ENCODE measurements around the gene TMED5. TPM values are rescaled to one million over a fixed set of nuclear protein-coding genes. Genes with fewer than 3 reads are reported as not detected.
A peak's percentile ranks its signal among the peaks of the same experiment; 100 is the strongest.
"Not testable (repeated sequence)": the region's sequence is repeated elsewhere in the genome, so short reads cannot be mapped to it uniquely, and the experiment has no call there.

The TMED5 gene
- total and polyA plus RNA-seq, 2 experiments from 2014 or later: 25.0 to 45.2 TPM

DNA sequence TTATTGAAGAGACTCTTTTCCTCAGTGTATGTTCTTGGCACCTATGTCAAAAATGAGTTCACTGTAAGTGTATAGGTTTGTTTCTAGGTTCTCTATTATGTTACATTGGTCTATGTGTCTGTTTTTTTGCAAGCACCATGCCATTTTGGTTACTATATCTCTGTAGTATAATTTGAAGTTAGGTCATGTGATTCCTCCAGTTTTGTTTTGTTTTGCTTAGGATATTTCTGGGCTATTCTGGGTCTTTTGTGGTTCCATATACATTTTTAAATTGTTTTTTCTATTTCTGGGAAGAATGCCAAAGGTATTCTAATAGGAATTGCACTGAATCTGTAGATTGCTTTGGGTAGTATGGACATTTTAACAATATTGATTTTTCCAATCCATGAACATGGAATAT lies 13.2 kb downstream of the TMED5 start (continued):
- TF ChIP-seq EZH2phosphoT487 (IDR thresholded peaks at IDR 0.05; ENCODE audit: unreplicated experiment): no peak

GRCh38 chr1:93165895-93166294 lies 14.3 kb downstream of the TMED5 start:
- H4K20me1 ChIP-seq (replicated peaks; ENCODE audit: insufficient read depth); H3F3A ChIP-seq (replicated peaks; ENCODE audit: low read depth); H3K9me3 Mint-ChIP-seq; DNase-seq (ENCODE audit: low spot score); H3K27ac Mint-ChIP-seq; H3K4me3 Mint-ChIP-seq; H3K27me3 Mint-ChIP-seq (ENCODE audit: insufficient read depth, low read depth, poor library complexity); H3K4me1 ChIP-seq (ENCODE audit: insufficient read depth); H3K9me2 ChIP-seq (ENCODE audit: insufficient read depth); H2AFZ ChIP-seq; H3K4me3 ChIP-seq; H3K36me3 ChIP-seq (ENCODE audit: insufficient read depth); H3K27ac ChIP-seq (ENCODE audit: low read depth); ATAC-seq; H3K27me3 ChIP-seq (ENCODE audit: insufficient read depth); H3K4me2 ChIP-seq: not testable (repeated sequence)
- Mint-ChIP-seq H3K36me3 (ENCODE audit: low read depth) (peaks cover 15% of the 10 kb centered on the region), H3K4me1 (peaks cover 17% of the 10 kb centered on the region)
- peaks cover 69% of the 10 kb centered on the region for H3K79me2 ChIP-seq (replicated peaks; ENCODE audit: insufficient read depth)

DNA sequence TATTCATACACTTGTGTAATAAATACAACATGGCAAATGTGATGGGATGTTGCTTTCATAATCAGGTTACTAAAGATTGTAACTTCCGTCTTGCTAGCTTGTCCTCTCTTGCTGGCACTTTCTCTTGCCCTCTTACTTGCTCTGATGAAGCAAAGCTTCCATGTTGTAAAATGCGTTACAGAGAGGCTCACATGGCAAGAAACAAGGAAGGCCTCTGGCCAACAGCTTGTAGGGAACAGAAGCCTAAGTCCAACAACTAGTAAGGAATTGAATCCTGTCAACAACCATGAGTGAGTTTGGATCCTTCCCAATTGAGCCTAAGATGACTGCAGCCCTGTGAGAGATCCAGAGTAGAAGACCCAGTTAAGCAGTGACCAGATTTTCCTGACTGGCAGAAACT lies 15.4 kb downstream of the TMED5 start:
- no peak overlapping the region for H3K27ac Mint-ChIP-seq
- peaks cover 67% of the 10 kb centered on the region for H3K79me2 ChIP-seq (replicated peaks; ENCODE audit: insufficient read depth)
- H4K20me1 ChIP-seq (replicated peaks; ENCODE audit: insufficient read depth): peaks cover 8% of the 10 kb centered on the region; the same call in 1 of the 2 replicates
- TF ChIP-seq ZNF114 (CRISPR knock-in tag; IDR thresholded peaks at IDR 0.05) (no peak), CTCF (conservative IDR thresholded peaks at IDR 0.05; ENCODE audit: low read depth in 2 of 2) (no peak), EZH2 (IDR thresholded peaks at IDR 0.05; ENCODE audit: low read depth, unreplicated experiment) (no peak), ZNF331 (CRISPR knock-in tag; IDR thresholded peaks at IDR 0.05; ENCODE audit: low read depth) (no peak), POLR2AphosphoS5 (IDR thresholded peaks at IDR 0.05; ENCODE audit: low read depth) (no peak), JUNB (IDR thresholded peaks at IDR 0.05; ENCODE audit: unreplicated experiment) (no peak), EZH2phosphoT487 (IDR thresholded peaks at IDR 0.05; ENCODE audit: unreplicated experiment) (no peak), ZNF462 (CRISPR knock-in tag; IDR thresholded peaks at IDR 0.05) (no peak), NANOG (IDR thresholded peaks at IDR 0.05; ENCODE audit: borderline replicate concordance) (no peak), CREB1 (CRISPR knock-in tag; IDR thresholded peaks at IDR 0.05; ENCODE audit: low read depth) (no peak)

More for the DNA sequence above, 15.4 kb downstream of the TMED5 start:
- ATAC-seq (no peak), DNase-seq (ENCODE audit: low spot score) (no peak)
- H3F3A ChIP-seq (replicated peaks; ENCODE audit: low read depth): no peaks in the 10 kb centered on the region
- 0 out of 2 replicates have a peak, but pooled peaks cover 3% of the 10 kb centered on the region for H3K4me1 ChIP-seq (ENCODE audit: insufficient read depth)
- H2AFZ ChIP-seq: no peak overlapping the region
- no peaks in the 10 kb centered on the region for H3K9me2 ChIP-seq (ENCODE audit: insufficient read depth)
- Mint-ChIP-seq H3K36me3 (ENCODE audit: low read depth) (peaks cover 13% of the 10 kb centered on the region), H3K27me3 (ENCODE audit: insufficient read depth, low read depth, poor library complexity) (no peaks in the 10 kb centered on the region), H3K9me3 (no peaks in the 10 kb centered on the region), H3K4me1 (peaks cover 16% of the 10 kb centered on the region), H3K4me3 (no peak overlapping the region)
- H3K36me3 ChIP-seq (ENCODE audit: insufficient read depth): no peaks in the 10 kb centered on the region
- H3K27me3 ChIP-seq (ENCODE audit: insufficient read depth): no peaks in the 10 kb centered on the region
- no peak overlapping the region for H3K4me2 ChIP-seq
- H3K27ac ChIP-seq (ENCODE audit: low read depth): peak overlapping the region; percentile 46; the same call in 1 of the 2 replicates
- H3K4me3 ChIP-seq: no peak overlapping the region
